ENCODE results near the gene SEMA6D.
A peak's percentile ranks its signal among the peaks of the same experiment; 100 is the strongest.

SEMA6D gene, protein sequence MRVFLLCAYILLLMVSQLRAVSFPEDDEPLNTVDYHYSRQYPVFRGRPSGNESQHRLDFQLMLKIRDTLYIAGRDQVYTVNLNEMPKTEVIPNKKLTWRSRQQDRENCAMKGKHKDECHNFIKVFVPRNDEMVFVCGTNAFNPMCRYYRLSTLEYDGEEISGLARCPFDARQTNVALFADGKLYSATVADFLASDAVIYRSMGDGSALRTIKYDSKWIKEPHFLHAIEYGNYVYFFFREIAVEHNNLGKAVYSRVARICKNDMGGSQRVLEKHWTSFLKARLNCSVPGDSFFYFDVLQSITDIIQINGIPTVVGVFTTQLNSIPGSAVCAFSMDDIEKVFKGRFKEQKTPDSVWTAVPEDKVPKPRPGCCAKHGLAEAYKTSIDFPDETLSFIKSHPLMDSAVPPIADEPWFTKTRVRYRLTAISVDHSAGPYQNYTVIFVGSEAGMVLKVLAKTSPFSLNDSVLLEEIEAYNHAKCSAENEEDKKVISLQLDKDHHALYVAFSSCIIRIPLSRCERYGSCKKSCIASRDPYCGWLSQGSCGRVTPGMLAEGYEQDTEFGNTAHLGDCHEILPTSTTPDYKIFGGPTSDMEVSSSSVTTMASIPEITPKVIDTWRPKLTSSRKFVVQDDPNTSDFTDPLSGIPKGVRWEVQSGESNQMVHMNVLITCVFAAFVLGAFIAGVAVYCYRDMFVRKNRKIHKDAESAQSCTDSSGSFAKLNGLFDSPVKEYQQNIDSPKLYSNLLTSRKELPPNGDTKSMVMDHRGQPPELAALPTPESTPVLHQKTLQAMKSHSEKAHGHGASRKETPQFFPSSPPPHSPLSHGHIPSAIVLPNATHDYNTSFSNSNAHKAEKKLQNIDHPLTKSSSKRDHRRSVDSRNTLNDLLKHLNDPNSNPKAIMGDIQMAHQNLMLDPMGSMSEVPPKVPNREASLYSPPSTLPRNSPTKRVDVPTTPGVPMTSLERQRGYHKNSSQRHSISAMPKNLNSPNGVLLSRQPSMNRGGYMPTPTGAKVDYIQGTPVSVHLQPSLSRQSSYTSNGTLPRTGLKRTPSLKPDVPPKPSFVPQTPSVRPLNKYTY

GRCh38 chr15:47717036-47717612 lies at the start of gene SEMA6D:
TSS of gene SEMA6D (plus strand) at chr15:47717505. CDS start at chr15:47759799, 42,294 bp downstream.
- DNase-seq, result peak; percentile 84

GRCh38 chr15:47669221-47669620 lies 48.1 kb upstream of the SEMA6D start:
- no peak for DNase-seq

- DNase-seq, result no peak
Observed at GRCh38 chr15:47670365-47670764, 46.9 kb upstream of the SEMA6D start.

- DNase-seq, result no peak
Observed at GRCh38 chr15:47673232-47673761, 44.0 kb upstream of the SEMA6D start.

DNA sequence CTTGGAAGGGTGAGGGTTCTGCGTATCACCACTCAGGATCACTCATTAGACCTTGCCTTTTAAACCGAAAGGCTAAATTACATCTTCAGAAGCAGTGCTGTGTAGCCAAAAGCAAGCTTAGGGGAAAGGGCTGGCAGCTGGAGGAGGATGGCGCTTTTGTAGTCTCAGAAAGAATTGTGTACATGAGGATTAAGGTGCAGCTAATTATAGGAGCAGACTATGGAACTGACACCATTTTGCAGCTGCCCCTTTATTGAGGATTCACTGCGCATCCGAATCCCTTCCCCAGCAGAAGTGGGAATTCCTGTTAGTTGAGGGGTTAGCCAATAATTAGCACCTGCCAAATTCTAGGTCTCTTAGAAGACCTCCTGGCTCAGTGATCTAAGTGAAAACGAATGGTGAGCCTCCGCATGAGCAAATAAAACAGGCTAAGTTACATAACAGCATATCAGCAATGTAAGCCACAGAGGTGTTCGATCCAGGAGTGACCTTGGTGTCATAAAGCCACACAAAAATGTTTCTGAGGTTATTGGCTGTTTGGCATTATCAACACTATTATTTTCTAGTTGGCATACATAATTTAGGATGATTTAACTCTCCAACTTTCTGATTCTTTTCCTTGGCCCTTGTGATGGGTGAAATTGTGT lies 42.6 kb upstream of the SEMA6D start:
- no peak for DNase-seq

DNA sequence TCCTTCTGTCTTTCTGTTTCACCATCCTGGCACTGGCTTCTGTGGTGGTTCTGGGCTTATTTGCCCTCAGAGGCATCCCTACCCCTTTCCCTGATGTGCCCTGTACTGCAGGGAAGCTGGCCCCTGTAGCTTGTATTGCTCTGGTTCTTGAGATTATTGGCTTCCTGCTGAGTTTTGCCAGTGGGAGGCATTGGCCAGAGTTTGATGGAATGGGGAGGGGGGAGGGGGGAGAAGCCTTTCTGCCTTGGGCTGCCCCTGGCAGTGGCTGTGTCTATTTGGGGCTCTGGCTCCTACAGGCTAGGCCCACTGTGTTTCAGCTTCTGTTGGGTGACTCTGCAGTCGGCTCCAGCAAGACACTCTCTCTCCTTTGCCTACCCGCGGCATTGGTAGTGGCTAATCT lies 41.6 kb upstream of the SEMA6D start:
- no peak for DNase-seq

GRCh38 chr15:47678040-47678439 lies 39.3 kb upstream of the SEMA6D start:
- DNase-seq, result no peak

GRCh38 chr15:47682661-47683060 lies 34.6 kb upstream of the SEMA6D start:
- DNase-seq, result no peak

GRCh38 chr15:47685141-47685870 lies 32.0 kb upstream of the SEMA6D start:
- no peak for DNase-seq

DNA sequence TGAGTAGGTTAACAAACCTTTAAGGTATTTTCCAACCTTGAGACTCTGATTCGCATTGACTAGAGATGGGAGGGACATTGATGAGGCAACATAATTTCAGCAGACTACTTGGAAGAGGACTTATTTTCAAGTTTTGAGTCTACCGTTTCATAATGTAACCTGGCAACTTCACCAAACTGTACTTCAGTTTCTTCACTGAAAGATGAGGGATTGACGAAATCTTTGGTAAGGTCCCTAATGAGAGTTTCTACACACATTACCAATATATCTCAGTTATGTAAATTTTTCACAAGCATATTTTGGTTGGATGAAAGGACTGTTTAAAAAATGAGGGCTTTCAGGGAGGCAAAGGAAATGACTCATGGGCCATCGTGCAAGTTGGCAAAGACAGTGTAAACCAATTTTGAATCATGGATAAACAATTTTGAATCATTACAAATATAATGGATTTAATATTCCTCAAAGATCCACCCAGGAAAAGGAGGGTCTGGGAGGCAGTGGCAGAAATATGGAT lies 28.7 kb upstream of the SEMA6D start:
- peak; percentile 55 for DNase-seq

DNA sequence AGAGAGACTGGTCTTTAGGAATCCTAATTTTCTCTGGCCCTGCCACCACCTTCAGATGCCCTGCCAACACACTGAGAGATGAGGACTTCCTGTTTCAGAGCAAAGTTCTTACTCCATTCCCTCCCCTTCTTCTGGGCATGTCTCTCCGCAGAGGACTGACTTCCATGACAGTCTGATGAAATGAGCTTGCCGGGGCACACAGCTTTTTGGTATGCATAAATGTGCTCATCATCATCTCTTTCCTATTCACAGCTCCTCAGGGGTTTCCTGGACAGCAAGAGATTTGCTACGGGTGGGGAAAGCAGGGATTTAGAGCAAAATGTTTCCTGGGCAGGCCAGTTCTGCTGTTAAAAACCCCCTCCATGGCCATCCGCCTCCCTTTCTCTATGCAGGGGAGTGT lies 27.6 kb upstream of the SEMA6D start:
- no peak for DNase-seq

- DNase-seq, result no peak
Observed at GRCh38 chr15:47691882-47692281, 25.4 kb upstream of the SEMA6D start.

DNA sequence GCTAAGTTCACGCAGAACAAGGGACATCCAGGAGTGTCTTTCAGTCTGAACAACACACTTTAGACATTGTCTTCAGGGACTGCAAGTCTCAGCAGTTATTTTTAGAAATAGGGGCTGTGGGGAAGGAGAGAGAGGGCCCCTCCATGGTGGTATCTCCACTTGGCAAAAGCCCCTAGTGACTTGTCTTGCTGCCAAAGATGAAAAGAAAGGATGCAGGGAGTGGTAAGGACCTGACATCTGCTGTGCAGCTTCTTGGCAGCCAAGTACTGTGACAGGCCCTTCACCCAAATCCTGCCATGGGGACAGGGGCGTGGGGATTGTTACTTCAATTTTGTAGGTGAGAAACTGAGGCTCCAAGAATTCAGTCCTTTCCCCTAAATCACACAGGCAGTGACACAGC lies 21.0 kb upstream of the SEMA6D start:
- no peak for DNase-seq

GRCh38 chr15:47705281-47705997 lies 11.9 kb upstream of the SEMA6D start:
- DNase-seq, result no peak

DNA sequence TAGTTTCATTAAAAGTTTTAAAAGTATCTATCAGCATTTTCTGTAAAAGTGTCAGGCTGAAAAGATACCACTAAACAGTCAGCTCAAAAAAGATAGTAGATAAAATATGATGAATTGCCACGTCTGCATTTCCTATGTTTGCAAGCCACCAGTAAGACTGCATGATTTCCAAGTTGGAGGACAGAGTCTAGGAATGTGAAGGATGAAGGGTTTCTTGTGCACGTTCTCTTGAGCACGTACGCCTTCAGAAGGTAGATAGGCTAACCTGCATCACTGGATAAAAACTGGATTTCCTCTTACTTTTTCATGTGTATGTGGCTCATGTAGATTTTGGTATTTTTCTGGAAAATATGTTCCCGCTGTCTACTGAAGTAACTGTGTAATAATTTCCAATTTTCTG lies 9.9 kb upstream of the SEMA6D start:
- no peak for DNase-seq

GRCh38 chr15:47708161-47708980 lies 8.9 kb upstream of the SEMA6D start:
- DNase-seq, result no peak

- DNase-seq, result peak; percentile 24
Observed at GRCh38 chr15:47711655-47712054, 5.7 kb upstream of the SEMA6D start.

DNA sequence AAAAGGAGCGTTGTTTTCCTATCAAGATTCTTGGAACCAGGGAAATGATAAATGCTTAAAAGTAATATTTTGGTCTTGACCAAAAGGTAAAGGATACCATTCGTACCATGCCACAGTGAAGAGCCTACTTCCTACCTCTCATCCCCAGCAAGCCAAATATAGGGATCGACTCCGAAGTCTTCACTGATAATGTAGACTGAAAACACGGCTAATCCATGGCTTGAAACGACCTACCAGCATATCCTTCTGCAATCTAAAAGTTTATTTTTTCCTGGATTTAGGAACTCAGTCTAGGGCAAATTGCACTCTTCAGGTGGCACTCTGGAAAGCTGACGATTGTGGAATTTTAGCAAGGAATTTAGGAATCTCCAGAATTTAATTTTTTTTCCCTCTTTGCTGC lies 1.9 kb upstream of the SEMA6D start:
- DNase-seq, result no peak

DNA sequence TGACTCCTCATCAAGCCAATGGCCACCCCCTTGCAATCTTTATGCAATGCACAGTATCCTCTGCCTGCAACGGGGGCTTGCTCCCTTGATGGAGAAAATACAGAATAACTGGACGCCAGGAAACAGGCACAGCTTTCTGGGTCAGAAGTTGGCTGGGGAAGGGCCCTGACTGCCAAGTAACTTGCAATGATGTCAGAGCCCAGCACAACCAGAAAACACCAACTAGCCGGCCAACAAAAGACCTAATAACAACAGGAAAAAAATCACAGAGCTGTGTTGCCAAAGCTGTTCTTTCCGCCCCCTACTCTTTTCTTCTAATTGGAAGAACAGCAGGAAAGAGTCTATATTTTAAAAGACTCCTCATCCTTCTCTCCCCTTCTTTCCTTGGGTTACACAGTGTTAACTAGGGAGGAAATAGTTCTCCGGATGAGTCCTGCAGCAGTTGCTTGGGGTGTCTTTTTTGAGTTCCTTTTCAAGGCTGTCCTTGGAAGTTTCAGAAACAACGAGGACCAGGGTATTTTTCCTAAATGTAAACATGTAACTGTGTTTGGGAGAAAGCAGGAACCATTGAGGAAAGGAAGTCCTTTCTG lies 1.4 kb upstream of the SEMA6D start:
- no peak for DNase-seq

All from fibroblast of skin of right biceps (primary cell).